Pancreas (tissue), 10 donors: ENCODE data around the gene JCAD. TPM values are rescaled to one million over a fixed set of nuclear protein-coding genes. Genes with fewer than 3 reads are reported as not detected.
A peak's percentile ranks its signal among the peaks of the same experiment; 100 is the strongest.
"Not testable (repeated sequence)": the region's sequence is repeated elsewhere in the genome, so short reads cannot be mapped to it uniquely, and the experiment has no call there.

Source experiments
- ATAC-seq, 4 donors: fragments of 200-7000 bp; cut with Tn5 transposase; one replicate each; pipeline versions ENCODE4 v1.8.0 to v1.9.1; 2020; ENCODE audit warnings: mild to moderate bottlenecking in 4 of 4, moderate library complexity in 4 of 4
- DNase-seq, 6 donors: peaks; one replicate each; pipeline ENCODE4 v3.0.0-alpha.2; 2020
- FAIRE-seq: peaks from 2 replicates; lab custom pipeline; 2012; peaks lifted over from hg19 to GRCh38; lab: Jason Lieb, UNC
- H3K27ac ChIP-seq, 4 donors: fragments of 200-600 bp; sonication (generic); 1 replicate in 3 of 4; 2 replicates in 1 of 4; pipeline versions ENCODE4 v1.5.0 to v1.8.0; 2020
- H3K27me3 ChIP-seq, 4 donors: fragments of 200-600 bp; one replicate each; pipeline ENCODE4 v1.8.0; 2021
- H3K36me3 ChIP-seq, 3 donors: fragments of 200-600 bp; sonication (generic) in 1 of 3; one replicate each; pipeline versions ENCODE4 v1.5.0 to v1.8.0; 2020 to 2021
- H3K4me1 ChIP-seq, 3 donors: fragments of 200-600 bp; one replicate each; pipeline ENCODE4 v1.8.0; 2021
- H3K4me3 ChIP-seq, 4 donors: fragments of 200-600 bp; sonication (generic) in 2 of 4; one replicate each; pipeline versions ENCODE4 v1.5.0 to v1.8.0; 2020 to 2021
- H3K9me3 ChIP-seq, 4 donors: fragments of 200-600 bp; one replicate each; pipeline ENCODE4 v1.8.0; 2021
- WGBS, 2 donors: extraction: QIAGEN DNeasy Blood & Tissue Kit; methylation state at CpG; one replicate each; pipeline ENCODE4 v1.1.7; 2013; 5-methylcytosine and 5-hydroxymethylcytosine counted together
- intact Hi-C, 3 donors: fragments of 100-400 bp; cut with DNase I; formaldehyde crosslinking; loops; one replicate each; pipeline versions ENCODE4 v1.11.1 to v1.14.2; 2022
- polyA plus RNA-seq, 2 donors: library from polyadenylated mRNA; stranded (reverse); fragments of 200-250 nt; gene quantifications; one replicate each; pipeline ENCODE4 v1.2.3, GENCODE V29; 2013
- total RNA-seq, 6 donors: library from RNA; stranded (reverse); fragmentation: NEBNext Ultra II Directional in 4 of 6; extraction: Animal tissue kit (Norgen Biotek cat#: 25700) in 4 of 6; gene quantifications; one replicate each; pipeline versions ENCODE4 v1.2.1 to v1.2.4, GENCODE V29; 2021 to 2023
- TF ChIP-seq, protein P1 (sequence below), 4 donors: fragments of 200-600 bp; sonication (generic) in 3 of 4; IDR thresholded peaks; one replicate each; pipeline versions ENCODE4 v1.5.0 to v1.8.0; 2021; ENCODE audit warnings: antibody characterized with exemption in 4 of 4
- donor health status: healthy with polysubstance abuse.
- donor health status: DM: no; HTN: no; CAD: no; lungs with moderate emphysema.
- donor health status: DM: no; HTN: no; CAD: no.
- donor health status: control.
- donor health status: control.
- donor health status: Bipolar disorder and iron deficiency.
- donor health status: DM: yes; HTN: yes; CAD: no.
- donor health status: DM: no; HTN: no; CAD: no.
- donor health status: DM: no; HTN: no; CAD: no.
- donor health status: DM: yes; HTN: yes; CAD: no.

Gene JCAD, protein sequence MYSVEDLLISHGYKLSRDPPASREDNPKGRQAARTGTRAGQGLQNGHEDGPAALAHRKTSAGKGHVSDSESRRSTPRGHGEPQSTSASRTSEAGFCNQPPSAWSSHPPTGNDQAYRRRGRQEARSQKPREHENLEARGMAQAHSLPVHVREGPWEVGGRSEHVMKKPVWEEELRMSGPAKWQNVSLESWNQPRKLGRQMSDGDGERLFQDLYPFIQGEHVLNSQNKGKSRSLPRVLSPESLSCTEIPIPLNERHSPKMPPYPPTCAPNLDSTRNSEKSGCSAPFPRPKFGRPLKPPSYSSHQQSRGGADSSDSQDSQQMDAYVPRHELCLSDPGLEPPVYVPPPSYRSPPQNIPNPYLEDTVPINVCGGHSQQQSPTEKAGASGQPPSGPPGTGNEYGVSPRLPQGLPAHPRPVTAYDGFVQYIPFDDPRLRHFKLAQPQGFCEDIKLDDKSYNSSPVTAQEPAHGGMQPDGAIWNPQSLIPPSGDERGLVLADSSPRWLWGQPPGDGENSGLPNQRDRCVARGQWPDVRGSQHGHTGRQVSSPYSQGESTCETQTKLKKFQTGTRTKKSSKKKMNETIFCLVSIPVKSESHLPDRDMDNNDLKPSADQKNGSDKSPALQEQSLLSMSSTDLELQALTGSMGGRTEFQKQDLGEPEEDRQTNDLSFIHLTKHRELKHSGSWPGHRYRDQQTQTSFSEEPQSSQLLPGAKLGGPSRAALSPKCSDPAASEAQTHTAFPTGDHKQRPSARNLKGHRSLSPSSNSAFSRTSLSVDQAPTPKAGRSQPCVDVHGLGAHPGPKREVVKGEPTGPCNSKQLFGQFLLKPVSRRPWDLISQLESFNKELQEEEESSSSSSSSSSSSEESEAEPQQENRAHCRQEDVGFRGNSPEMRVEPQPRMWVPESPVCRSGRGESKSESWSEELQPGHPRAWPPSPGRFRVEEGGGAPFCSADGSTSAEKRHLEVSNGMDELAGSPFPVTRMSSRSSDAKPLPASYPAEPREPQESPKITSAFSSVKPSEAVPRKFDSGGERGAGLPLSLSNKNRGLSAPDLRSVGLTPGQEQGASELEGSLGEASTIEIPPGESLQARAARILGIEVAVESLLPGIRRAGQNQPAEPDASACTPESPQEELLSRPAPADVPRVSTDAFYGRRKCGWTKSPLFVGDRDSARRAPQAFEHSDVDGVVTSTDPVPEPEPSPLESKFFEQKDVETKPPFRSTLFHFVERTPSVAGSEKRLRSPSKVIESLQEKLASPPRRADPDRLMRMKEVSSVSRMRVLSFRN (N-terminal part only)
- total RNA-seq (10 to 100 TPM; 19.3 to 48.2 (median 26.2) TPM), polyA plus RNA-seq (10 to 100 TPM in 1 of 2 donors, 1 to 10 TPM in 1; 10.0 to 14.6 TPM)

DNA sequence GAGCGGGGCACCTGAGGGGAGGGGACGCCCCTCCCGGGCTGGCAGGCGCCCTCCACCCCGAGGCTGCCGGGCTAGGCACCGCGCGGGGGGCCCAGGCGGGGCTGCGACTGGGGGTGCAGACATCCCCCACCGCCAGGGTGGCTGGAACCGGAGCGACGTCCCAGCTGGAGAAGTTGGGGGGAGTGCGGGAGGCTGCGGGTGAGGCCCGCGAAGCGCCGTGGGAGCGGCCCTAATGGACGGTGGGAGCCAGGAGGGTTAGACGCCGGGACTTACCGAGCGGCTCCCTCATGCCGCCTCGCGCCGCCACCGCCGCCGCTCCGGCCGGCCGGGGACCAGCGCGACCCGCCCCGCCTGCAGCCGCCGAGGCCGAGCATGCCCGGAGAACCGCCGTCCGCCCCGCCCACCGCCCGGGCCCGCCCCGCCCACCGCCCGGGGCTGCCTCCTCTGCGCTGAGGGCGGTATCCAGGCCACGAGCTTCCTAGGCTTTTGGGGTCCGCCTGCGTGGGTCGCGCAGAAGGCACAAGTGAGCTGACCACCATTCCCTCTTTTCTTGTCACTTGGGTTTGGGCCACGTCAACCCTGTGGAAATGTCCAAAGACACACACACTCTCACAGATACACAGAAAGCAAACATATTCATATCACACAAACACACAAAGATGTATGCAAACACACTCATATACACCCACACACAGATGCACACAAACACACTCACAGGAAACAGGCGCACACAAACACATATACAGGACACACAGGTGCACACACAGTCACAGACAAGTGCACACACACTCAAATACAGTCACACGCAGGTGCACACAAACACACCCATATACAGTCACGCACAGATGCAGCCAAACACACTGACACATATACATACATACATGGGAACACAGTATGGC lies at the start of gene JCAD:
Gene JCAD (minus strand): TSS at position 378 of the 899 bp plus-strand sequence. CDS start 11,774 bp downstream, outside the sequence.
- no peak for FAIRE-seq
- WGBS, 2 donors = 3 to 6% methylated on average over 30 to 66 of the region's 66 CpGs
- intact Hi-C loops = no loop called here
- H3K4me1 ChIP-seq = peaks cover 0 to 7% (median 5%) of the 10 kb centered on the region in 3 donors
- H3K9me3 ChIP-seq = no peaks in the 10 kb centered on the region
- no peaks in the 10 kb centered on the region for H3K27me3 ChIP-seq
- DNase-seq = peak; percentile 66 to 94 (median 81)
- ATAC-seq = peak; percentile 93 to 96 (median 96)
- no peaks in the 10 kb centered on the region for H3K36me3 ChIP-seq
- TF ChIP-seq, protein P1, sequence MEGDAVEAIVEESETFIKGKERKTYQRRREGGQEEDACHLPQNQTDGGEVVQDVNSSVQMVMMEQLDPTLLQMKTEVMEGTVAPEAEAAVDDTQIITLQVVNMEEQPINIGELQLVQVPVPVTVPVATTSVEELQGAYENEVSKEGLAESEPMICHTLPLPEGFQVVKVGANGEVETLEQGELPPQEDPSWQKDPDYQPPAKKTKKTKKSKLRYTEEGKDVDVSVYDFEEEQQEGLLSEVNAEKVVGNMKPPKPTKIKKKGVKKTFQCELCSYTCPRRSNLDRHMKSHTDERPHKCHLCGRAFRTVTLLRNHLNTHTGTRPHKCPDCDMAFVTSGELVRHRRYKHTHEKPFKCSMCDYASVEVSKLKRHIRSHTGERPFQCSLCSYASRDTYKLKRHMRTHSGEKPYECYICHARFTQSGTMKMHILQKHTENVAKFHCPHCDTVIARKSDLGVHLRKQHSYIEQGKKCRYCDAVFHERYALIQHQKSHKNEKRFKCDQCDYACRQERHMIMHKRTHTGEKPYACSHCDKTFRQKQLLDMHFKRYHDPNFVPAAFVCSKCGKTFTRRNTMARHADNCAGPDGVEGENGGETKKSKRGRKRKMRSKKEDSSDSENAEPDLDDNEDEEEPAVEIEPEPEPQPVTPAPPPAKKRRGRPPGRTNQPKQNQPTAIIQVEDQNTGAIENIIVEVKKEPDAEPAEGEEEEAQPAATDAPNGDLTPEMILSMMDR (IDR thresholded peaks at IDR 0.05) = no peak
- H3K4me3 ChIP-seq = peak within 1 kb of the TSS; percentile 50 to 76 (median 63)
- H3K27ac ChIP-seq = peak within 1 kb of the TSS; percentile 36 to 78 (median 68)

DNA sequence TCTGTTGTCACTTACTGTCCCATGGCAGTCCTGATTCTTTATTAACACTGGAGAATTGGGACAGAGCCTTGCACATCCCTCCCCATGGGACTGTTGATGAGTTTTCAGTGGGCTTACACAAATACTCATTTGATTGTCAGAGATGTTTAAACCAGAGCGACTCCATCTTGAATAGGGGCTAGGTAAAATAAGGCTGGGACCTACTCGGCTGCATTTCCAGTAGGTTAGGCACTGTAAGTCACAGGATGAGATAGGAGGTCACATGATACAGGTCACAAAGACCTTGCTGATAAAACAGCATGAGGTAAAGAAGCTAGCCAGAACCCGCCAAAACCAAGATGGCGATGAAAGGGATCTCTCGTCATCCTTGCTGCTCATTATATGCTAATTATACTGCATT lies 47.6 kb upstream of the JCAD start:
- Histone ChIP-seq H3K4me3 (no peak overlapping the region), H3K27ac (no peak overlapping the region), H3K9me3 (no peaks in the 10 kb centered on the region), H3K27me3 (no peaks in the 10 kb centered on the region), H3K36me3 (no peaks in the 10 kb centered on the region), H3K4me1 (no peaks in the 10 kb centered on the region)
- no peak for FAIRE-seq
- WGBS, 2 donors = 65 to 82% methylated on average over 5 of the region's 5 CpGs
- no peak for DNase-seq
- TF ChIP-seq, protein P1 (IDR thresholded peaks at IDR 0.05) = no peak
- no peak for ATAC-seq
- intact Hi-C loops = no loop called here

DNA sequence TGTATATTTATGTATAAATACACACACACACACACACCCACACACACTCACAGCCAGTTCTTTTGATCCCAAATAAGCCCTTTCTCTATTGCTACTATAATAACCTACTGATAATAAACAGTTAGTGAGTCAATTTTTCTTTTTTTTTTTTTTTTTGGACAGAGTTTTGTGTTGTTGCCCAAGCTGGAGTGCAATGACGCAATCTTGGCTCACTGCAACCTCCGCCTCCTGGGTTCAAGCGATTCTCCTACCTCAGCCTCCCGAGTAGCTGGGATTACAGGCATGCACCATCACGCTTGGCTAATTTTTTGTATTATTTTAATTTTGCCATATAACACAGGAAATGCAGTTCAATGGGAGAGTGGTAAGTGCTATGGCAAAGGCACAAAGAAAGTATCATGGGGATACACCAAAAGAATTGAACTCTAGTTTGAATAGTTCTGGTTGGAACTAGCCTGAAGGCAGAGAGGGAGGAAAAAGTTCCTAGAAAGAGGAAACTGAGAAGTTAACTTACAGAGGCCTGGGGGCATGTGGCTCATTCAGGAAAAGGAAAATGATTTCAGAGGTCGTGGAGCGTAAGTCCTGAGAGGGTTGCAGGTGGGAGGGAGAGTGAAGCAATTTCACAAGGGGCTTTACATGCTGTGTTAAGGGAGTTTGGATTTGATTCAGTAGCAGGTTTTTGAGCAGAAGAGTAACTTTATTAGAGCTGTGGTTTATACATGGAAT lies 44.4 kb upstream of the JCAD start:
- Histone ChIP-seq H3K36me3 (no peaks in the 10 kb centered on the region), H3K4me1 (no peaks in the 10 kb centered on the region), H3K27me3 (no peaks in the 10 kb centered on the region), H3K4me3 (no peak overlapping the region), H3K9me3 (no peaks in the 10 kb centered on the region), H3K27ac (no peak overlapping the region)
- FAIRE-seq (no peak), ATAC-seq (no peak), DNase-seq (no peak)
- TF ChIP-seq, protein P1 (IDR thresholded peaks at IDR 0.05) = no peak
- intact Hi-C loops = no loop called here
- 77 to 83% methylated on average over 7 of the region's 7 CpGs for WGBS, 2 donors

DNA sequence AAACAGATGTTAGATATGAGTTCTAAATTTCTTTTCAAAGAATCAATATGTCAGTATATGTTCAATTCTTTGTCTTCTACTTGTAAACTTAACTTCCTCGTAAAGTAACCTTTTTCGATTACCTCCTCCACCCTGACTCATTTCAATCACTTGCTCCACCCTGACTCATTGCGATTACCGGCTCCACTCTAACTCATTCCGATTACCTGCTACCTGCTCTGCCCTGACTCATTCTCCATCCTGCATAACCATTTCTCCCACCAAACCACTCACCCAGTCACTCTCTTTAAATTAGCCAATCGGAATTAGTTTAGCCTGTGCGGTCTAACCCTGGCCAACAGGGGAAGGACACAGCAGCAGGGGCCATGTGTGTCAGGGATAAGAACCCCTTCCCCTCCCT lies 40.3 kb upstream of the JCAD start:
- not testable (repeated sequence) for ATAC-seq, FAIRE-seq

More for the DNA sequence above, 40.3 kb upstream of the JCAD start:
- intact Hi-C loops, H3K9me3 ChIP-seq, H3K4me3 ChIP-seq, H3K27me3 ChIP-seq, H3K27ac ChIP-seq, DNase-seq, H3K36me3 ChIP-seq, H3K4me1 ChIP-seq: not testable (repeated sequence)
- 79 to 86% methylated on average over 7 of the region's 7 CpGs for WGBS, 2 donors
